Measurements from ENCODE around the gene MBOAT7. TPM values are rescaled to one million over a fixed set of nuclear protein-coding genes. Genes with fewer than 3 reads are reported as not detected.
"Not testable (repeated sequence)": the region's sequence is repeated elsewhere in the genome, so short reads cannot be mapped to it uniquely, and the experiment has no call there.

MBOAT7 gene
- total RNA-seq, 1 donor, result 30.3 TPM

- no peaks in the 10 kb centered on the region for H3K9me3 ChIP-seq (ENCODE audit: low read depth, low read length)
- peaks cover 81% of the 10 kb centered on the region for H3K4me1 ChIP-seq (ENCODE audit: insufficient read depth, low read length)
- H3K4me3 ChIP-seq (ENCODE audit: low read length), result peak overlapping the region; percentile 59
- no peaks in the 10 kb centered on the region for H3K27me3 ChIP-seq (ENCODE audit: insufficient read depth, low read length)
Observed at GRCh38 chr19:54203151-54203611, 13.8 kb upstream of the MBOAT7 start.

GRCh38 chr19:54201980-54202379, 12.6 kb upstream of the MBOAT7 start:
- H3K4me3 ChIP-seq (ENCODE audit: low read length), result peak overlapping the region; percentile 59
- H3K27me3 ChIP-seq (ENCODE audit: insufficient read depth, low read length), result no peaks in the 10 kb centered on the region
- H3K4me1 ChIP-seq (ENCODE audit: insufficient read depth, low read length), result peaks cover 69% of the 10 kb centered on the region
- H3K9me3 ChIP-seq (ENCODE audit: low read depth, low read length), result no peaks in the 10 kb centered on the region

- no peaks in the 10 kb centered on the region for H3K27me3 ChIP-seq (ENCODE audit: insufficient read depth, low read length)
- peaks cover 61% of the 10 kb centered on the region for H3K4me1 ChIP-seq (ENCODE audit: insufficient read depth, low read length)
- H3K9me3 ChIP-seq (ENCODE audit: low read depth, low read length), result no peaks in the 10 kb centered on the region
- H3K4me3 ChIP-seq (ENCODE audit: low read length), result peak overlapping the region; percentile 59
Observed at GRCh38 chr19:54201172-54201701, 11.9 kb upstream of the MBOAT7 start.

- H3K27me3 ChIP-seq (ENCODE audit: insufficient read depth, low read length), result no peaks in the 10 kb centered on the region
- no peaks in the 10 kb centered on the region for H3K9me3 ChIP-seq (ENCODE audit: low read depth, low read length)
- peaks cover 43% of the 10 kb centered on the region for H3K4me1 ChIP-seq (ENCODE audit: insufficient read depth, low read length)
- H3K4me3 ChIP-seq (ENCODE audit: low read length), result no peak overlapping the region
Observed at GRCh38 chr19:54199401-54199800, 10.0 kb upstream of the MBOAT7 start.

- no peaks in the 10 kb centered on the region for H3K9me3 ChIP-seq (ENCODE audit: low read depth, low read length)
- peaks cover 29% of the 10 kb centered on the region for H3K4me1 ChIP-seq (ENCODE audit: insufficient read depth, low read length)
- H3K27me3 ChIP-seq (ENCODE audit: insufficient read depth, low read length), result no peaks in the 10 kb centered on the region
- H3K4me3 ChIP-seq (ENCODE audit: low read length), result no peak overlapping the region
Observed at GRCh38 chr19:54197121-54197520, 7.7 kb upstream of the MBOAT7 start.

GRCh38 chr19:54196536-54196935, 7.2 kb upstream of the MBOAT7 start:
- H3K4me3 ChIP-seq (ENCODE audit: low read length), result no peak overlapping the region
- H3K9me3 ChIP-seq (ENCODE audit: low read depth, low read length), result no peaks in the 10 kb centered on the region
- no peaks in the 10 kb centered on the region for H3K27me3 ChIP-seq (ENCODE audit: insufficient read depth, low read length)
- H3K4me1 ChIP-seq (ENCODE audit: insufficient read depth, low read length), result peaks cover 29% of the 10 kb centered on the region

GRCh38 chr19:54194463-54194862, 5.1 kb upstream of the MBOAT7 start:
- H3K9me3 ChIP-seq (ENCODE audit: low read depth, low read length); H3K4me3 ChIP-seq (ENCODE audit: low read length); H3K27me3 ChIP-seq (ENCODE audit: insufficient read depth, low read length): not testable (repeated sequence)
- H3K4me1 ChIP-seq (ENCODE audit: insufficient read depth, low read length), result peaks cover 18% of the 10 kb centered on the region

GRCh38 chr19:54193011-54193410, 3.6 kb upstream of the MBOAT7 start:
- no peaks in the 10 kb centered on the region for H3K9me3 ChIP-seq (ENCODE audit: low read depth, low read length)
- peaks cover 25% of the 10 kb centered on the region for H3K4me1 ChIP-seq (ENCODE audit: insufficient read depth, low read length)
- H3K27me3 ChIP-seq (ENCODE audit: insufficient read depth, low read length), result no peaks in the 10 kb centered on the region
- no peak overlapping the region for H3K4me3 ChIP-seq (ENCODE audit: low read length)

GRCh38 chr19:54191811-54192453, 2.6 kb upstream of the MBOAT7 start:
- Histone ChIP-seq H3K9me3 (ENCODE audit: low read depth, low read length) (no peaks in the 10 kb centered on the region), H3K27me3 (ENCODE audit: insufficient read depth, low read length) (no peaks in the 10 kb centered on the region), H3K4me3 (ENCODE audit: low read length) (peak overlapping the region; percentile 78), H3K4me1 (ENCODE audit: insufficient read depth, low read length) (peaks cover 35% of the 10 kb centered on the region)

- Histone ChIP-seq H3K9me3 (ENCODE audit: low read depth, low read length) (no peaks in the 10 kb centered on the region), H3K27me3 (ENCODE audit: insufficient read depth, low read length) (no peaks in the 10 kb centered on the region), H3K4me1 (ENCODE audit: insufficient read depth, low read length) (peaks cover 37% of the 10 kb centered on the region), H3K4me3 (ENCODE audit: low read length) (peak within 1 kb of the TSS; percentile 78)
Observed at GRCh38 chr19:54191011-54191810, 1.8 kb upstream of the MBOAT7 start, which contains the start of gene TSEN34. Gene TSEN34, plus strand, starts transcription at chr19:54191308. Its CDS starts 57 bp downstream, at chr19:54191365.

GRCh38 chr19:54190503-54191010, 1.2 kb upstream of the MBOAT7 start:
- H3K27me3 ChIP-seq (ENCODE audit: insufficient read depth, low read length), result no peaks in the 10 kb centered on the region
- peaks cover 37% of the 10 kb centered on the region for H3K4me1 ChIP-seq (ENCODE audit: insufficient read depth, low read length)
- H3K9me3 ChIP-seq (ENCODE audit: low read depth, low read length), result no peaks in the 10 kb centered on the region
- peak overlapping the region; percentile 78 for H3K4me3 ChIP-seq (ENCODE audit: low read length)

GRCh38 chr19:54189735-54190502, 539 bp upstream of the MBOAT7 start:
- Histone ChIP-seq H3K4me1 (ENCODE audit: insufficient read depth, low read length) (peaks cover 37% of the 10 kb centered on the region), H3K4me3 (ENCODE audit: low read length) (peak overlapping the region; percentile 78)

GRCh38 chr19:54188215-54188871, 1.0 kb downstream of the MBOAT7 start:
- Histone ChIP-seq H3K9me3 (ENCODE audit: low read depth, low read length) (no peaks in the 10 kb centered on the region), H3K4me3 (ENCODE audit: low read length) (peak overlapping the region; percentile 78), H3K27me3 (ENCODE audit: insufficient read depth, low read length) (no peaks in the 10 kb centered on the region), H3K4me1 (ENCODE audit: insufficient read depth, low read length) (peaks cover 37% of the 10 kb centered on the region)

More at GRCh38 chr19:54189735-54190502, 539 bp upstream of the MBOAT7 start:
- no peaks in the 10 kb centered on the region for H3K9me3 ChIP-seq (ENCODE audit: low read depth, low read length)
- no peaks in the 10 kb centered on the region for H3K27me3 ChIP-seq (ENCODE audit: insufficient read depth, low read length)

GRCh38 chr19:54186934-54187381, 2.4 kb downstream of the MBOAT7 start:
- no peak overlapping the region for H3K4me3 ChIP-seq (ENCODE audit: low read length)
- H3K9me3 ChIP-seq (ENCODE audit: low read depth, low read length), result no peaks in the 10 kb centered on the region
- no peaks in the 10 kb centered on the region for H3K27me3 ChIP-seq (ENCODE audit: insufficient read depth, low read length)
- H3K4me1 ChIP-seq (ENCODE audit: insufficient read depth, low read length), result peaks cover 26% of the 10 kb centered on the region

All from mononuclear cell (primary cell).